Kidney (tissue), 14 donors: ENCODE results near the gene CDK5RAP3. TPM values are rescaled to one million over a fixed set of nuclear protein-coding genes. Genes with fewer than 3 reads are reported as not detected.

Source experiments
- DNase-seq, 5 donors: peaks; one replicate each; pipeline ENCODE4 v3.0.0-alpha.2; 2013 to 2020
- FAIRE-seq: peaks from 2 replicates; lab custom pipeline; 2012; peaks lifted over from hg19 to GRCh38; lab: Jason Lieb, UNC
- H3K27ac ChIP-seq, 2 donors: one replicate each; pipeline ENCODE4 v1.7.0; 2013; ENCODE audit warnings: low read depth in 2 of 2, low read length in 2 of 2, inconsistent platforms in 1 of 2
- H3K27me3 ChIP-seq: one replicate; pipeline ENCODE4 v1.7.1; 2013; ENCODE audit warnings: low read length, inconsistent platforms; ENCODE audit not compliant: control insufficient read depth, insufficient read depth
- H3K36me3 ChIP-seq, 3 donors: one replicate each; pipeline versions ENCODE4 v1.7.0 to v1.7.1; 2013; ENCODE audit warnings: low read length in 3 of 3, control low read depth in 1 of 3, inconsistent platforms in 1 of 3; ENCODE audit not compliant: insufficient read depth in 3 of 3, control insufficient read depth in 2 of 3
- H3K4me1 ChIP-seq, 3 donors: one replicate each; pipeline versions ENCODE4 v1.7.0 to v1.7.1; 2013; ENCODE audit warnings: low read length in 3 of 3, inconsistent platforms in 1 of 3, low read depth in 1 of 3; ENCODE audit not compliant: control insufficient read depth in 2 of 3, insufficient read depth in 2 of 3
- H3K4me3 ChIP-seq, 3 donors: one replicate each; pipeline versions ENCODE4 v1.7.0 to v1.8.1; 2013; ENCODE audit warnings: low read length in 3 of 3, control low read depth in 1 of 3, inconsistent platforms in 1 of 3
- H3K9ac ChIP-seq, 3 donors: one replicate each; pipeline versions ENCODE4 v1.7.0 to v1.7.1; 2013; ENCODE audit warnings: low read length in 3 of 3, control low read depth in 1 of 3, inconsistent platforms in 1 of 3
- H3K9me3 ChIP-seq, 3 donors: one replicate each; pipeline versions ENCODE4 v1.7.0 to v1.7.1; 2013; ENCODE audit warnings: low read length in 3 of 3, control low read depth in 1 of 3, inconsistent platforms in 1 of 3; ENCODE audit not compliant: control insufficient read depth in 2 of 3, insufficient read depth in 1 of 3
- intact Hi-C: fragments of 100-400 bp; cut with DNase I; formaldehyde crosslinking; loops from one replicate; pipeline ENCODE4 v1.11.1; 2022
- polyA plus RNA-seq: library from polyadenylated mRNA; stranded (reverse); fragments of 350-450 nt; fragmentation: Illumina TruSeq; extraction: RNeasy Lipid Tissue Mini Kit (QIAGEN cat#74804); gene quantifications from one replicate; pipeline ENCODE4 v1.2.3, GENCODE V29; 2014; ENCODE audit warnings: low read depth, low replicate concordance; ENCODE audit not compliant: insufficient read depth
- total RNA-seq: library from RNA; stranded (reverse); fragmentation: NEBNext Ultra II Directional; extraction: Animal tissue kit (Norgen Biotek cat#: 25700); gene quantifications from one replicate; pipeline ENCODE4 v1.2.1, GENCODE V29; 2021
- TF ChIP-seq, protein P1 (sequence below): IDR thresholded peaks from 3 replicates; pipeline ENCODE4 v1.5.1; 2012; ENCODE audit warnings: mild to moderate bottlenecking, moderate library complexity, borderline replicate concordance; ENCODE audit not compliant: insufficient read depth; ENCODE audit errors: extremely low read depth
- donor health status: control.
- donor health status: control.
- donor health status: control.
- donor health status: control.
- donor health status: control.
- donor health status: DM: yes; HTN: yes; CAD: no.
- donor health status: Normal renal cell carcinoma (clear cell type).

The CDK5RAP3 gene
- total and polyA plus RNA-seq, 2 donors from 2014 or later, result 140 to 208 TPM

DNA sequence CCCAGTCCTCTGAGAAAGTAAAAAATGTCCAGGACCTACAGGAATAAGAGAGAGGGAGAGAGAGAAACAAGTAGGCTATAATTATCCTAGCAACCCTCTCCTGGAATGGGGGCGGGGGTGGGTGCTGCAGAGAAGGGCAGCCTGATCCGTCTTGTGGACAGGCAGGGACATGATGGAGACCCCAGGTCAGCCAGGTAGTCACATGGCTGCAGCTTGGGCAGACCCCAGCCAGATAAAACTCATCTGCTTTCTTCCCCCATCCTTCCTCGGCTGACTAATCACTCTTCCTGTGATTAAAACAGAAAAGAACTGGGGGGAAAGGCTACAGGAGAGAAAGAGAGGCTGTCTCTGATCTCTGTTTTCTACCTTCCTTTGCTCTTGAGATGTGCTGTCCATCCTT, 34.1 kb downstream of the CDK5RAP3 start:
- Histone ChIP-seq H3K4me3 (no peak overlapping the region), H3K27ac (no peak overlapping the region), H3K9me3 (no peaks in the 10 kb centered on the region), H3K27me3 (no peaks in the 10 kb centered on the region), H3K36me3 (no peaks in the 10 kb centered on the region), H3K9ac (no peak overlapping the region), H3K4me1 (peaks cover 3 to 12% (median 7%) of the 10 kb centered on the region in 3 donors)
- intact Hi-C loops, result no loop called here
- TF ChIP-seq, protein P1, sequence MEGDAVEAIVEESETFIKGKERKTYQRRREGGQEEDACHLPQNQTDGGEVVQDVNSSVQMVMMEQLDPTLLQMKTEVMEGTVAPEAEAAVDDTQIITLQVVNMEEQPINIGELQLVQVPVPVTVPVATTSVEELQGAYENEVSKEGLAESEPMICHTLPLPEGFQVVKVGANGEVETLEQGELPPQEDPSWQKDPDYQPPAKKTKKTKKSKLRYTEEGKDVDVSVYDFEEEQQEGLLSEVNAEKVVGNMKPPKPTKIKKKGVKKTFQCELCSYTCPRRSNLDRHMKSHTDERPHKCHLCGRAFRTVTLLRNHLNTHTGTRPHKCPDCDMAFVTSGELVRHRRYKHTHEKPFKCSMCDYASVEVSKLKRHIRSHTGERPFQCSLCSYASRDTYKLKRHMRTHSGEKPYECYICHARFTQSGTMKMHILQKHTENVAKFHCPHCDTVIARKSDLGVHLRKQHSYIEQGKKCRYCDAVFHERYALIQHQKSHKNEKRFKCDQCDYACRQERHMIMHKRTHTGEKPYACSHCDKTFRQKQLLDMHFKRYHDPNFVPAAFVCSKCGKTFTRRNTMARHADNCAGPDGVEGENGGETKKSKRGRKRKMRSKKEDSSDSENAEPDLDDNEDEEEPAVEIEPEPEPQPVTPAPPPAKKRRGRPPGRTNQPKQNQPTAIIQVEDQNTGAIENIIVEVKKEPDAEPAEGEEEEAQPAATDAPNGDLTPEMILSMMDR, result no peak
- DNase-seq (no peak), FAIRE-seq (no peak)

DNA sequence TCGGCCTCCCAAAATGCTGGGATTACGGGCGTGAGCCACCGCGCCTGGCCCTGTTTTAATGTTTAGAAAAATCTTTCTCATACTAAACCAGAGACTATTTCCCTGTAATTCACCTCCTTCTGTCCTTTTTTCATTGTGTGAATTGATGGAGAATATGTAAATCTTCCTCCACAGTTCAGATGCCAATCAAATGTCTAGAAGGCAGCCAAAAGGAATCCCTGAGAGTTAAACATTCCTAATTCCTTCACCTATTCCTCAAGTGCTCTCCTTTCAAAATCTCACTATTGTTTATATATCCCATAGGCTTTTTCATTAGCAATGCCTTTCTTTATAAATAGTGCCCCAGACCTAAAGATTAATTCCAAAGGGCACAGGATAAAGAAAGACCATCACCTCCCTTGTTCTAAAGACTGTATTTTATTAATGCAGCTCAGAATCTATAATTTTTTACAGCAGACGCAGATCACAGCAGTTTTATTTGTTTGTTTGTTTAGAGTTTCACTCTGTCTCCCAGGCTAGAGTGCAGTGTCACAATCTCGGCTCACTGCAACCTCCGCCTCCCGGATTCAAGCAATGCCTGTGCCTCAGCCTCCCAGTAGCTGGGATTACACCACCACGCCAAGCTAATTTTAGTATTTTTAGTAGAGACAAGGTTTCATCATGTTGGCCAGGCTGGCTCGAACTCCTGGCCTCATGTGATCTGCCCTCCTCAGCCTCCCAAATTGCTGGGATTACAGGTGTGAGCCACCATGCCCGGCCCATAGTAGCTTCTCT, 36.2 kb downstream of the CDK5RAP3 start:
- FAIRE-seq (no peak), DNase-seq (no peak)
- Histone ChIP-seq H3K4me3 (no peak overlapping the region), H3K36me3 (no peaks in the 10 kb centered on the region), H3K27me3 (no peaks in the 10 kb centered on the region), H3K4me1 (peaks cover 3 to 14% (median 7%) of the 10 kb centered on the region in 3 donors), H3K9me3 (no peaks in the 10 kb centered on the region), H3K9ac (no peak overlapping the region), H3K27ac (no peak overlapping the region)
- intact Hi-C loops, result no loop called here
- TF ChIP-seq, protein P1, result no peak

DNA sequence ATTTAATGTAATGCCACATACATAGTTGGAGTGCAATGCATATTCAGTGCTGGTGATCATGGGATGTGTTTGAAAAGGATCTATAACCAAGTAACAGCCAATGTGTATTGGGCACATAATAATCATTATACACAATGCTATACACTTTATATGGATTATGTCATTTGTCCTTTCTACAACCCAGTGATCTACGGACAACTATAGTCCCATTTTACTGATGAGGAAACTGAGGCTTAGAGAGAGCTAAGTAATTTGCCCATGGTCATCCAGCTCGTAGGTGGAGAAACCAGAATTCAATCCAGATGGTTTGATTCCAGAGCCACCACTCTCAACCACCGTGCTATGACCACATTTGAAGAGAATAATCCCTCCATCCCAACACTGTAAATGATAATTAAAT, 39.3 kb downstream of the CDK5RAP3 start:
- no peak for FAIRE-seq
- no peaks in the 10 kb centered on the region for H3K27me3 ChIP-seq
- TF ChIP-seq, protein P1, result no peak
- no peaks in the 10 kb centered on the region for H3K9me3 ChIP-seq
- no peak for DNase-seq
- H3K36me3 ChIP-seq, result no peaks in the 10 kb centered on the region
- no peak overlapping the region for H3K9ac ChIP-seq
- peaks cover 0 to 2% (median 2%) of the 10 kb centered on the region in 3 donors for H3K4me1 ChIP-seq
- no peak overlapping the region for H3K27ac ChIP-seq
- no peak overlapping the region for H3K4me3 ChIP-seq
- intact Hi-C loops, result loop anchor here (10.0 kb wide), 1 partner anchor 165 kb away; the partner anchor contains the start of gene SCRN2
